Lower leg skin (tissue), 4 donors: ENCODE measurements around the gene PPEF2. TPM values are rescaled to one million over a fixed set of nuclear protein-coding genes. Genes with fewer than 3 reads are reported as not detected.

ENCODE experiments used
- DNase-seq, 2 donors: peaks; one replicate each; pipeline ENCODE4 v3.0.0-alpha.2; 2019; ENCODE audit warnings: low spot score in 2 of 2
- H3K4me3 ChIP-seq: fragments of 200-600 bp; sonication (generic); 2 replicates; pipeline ENCODE4 v1.5.1; 2017; ENCODE audit warnings: mild to moderate bottlenecking, low read depth; ENCODE audit not compliant: poor library complexity, severe bottlenecking
- POLR2A ChIP-seq, 2 donors: fragments of 450-650 bp; IDR thresholded peaks; one replicate each; pipeline ENCODE4 v1.6.1; 2016 to 2017; ENCODE audit warnings: antibody characterized with exemption in 2 of 2, mild to moderate bottlenecking in 1 of 2, moderate library complexity in 1 of 2
- WGBS, 2 donors: methylation state at CpG; one replicate each; pipeline ENCODE4 v1.1.5; 2018; 5-methylcytosine and 5-hydroxymethylcytosine counted together
- intact Hi-C: fragments of 100-400 bp; cut with DNase I; formaldehyde crosslinking; loops from one replicate; pipeline ENCODE4 v1.15.0; 2023; ENCODE audit warnings: low total_unique reads
- total RNA-seq, 4 donors: library from RNA; depleted of rRNA; stranded (reverse); fragments of >200 nt; gene quantifications; one replicate each; pipeline ENCODE4 v1.1.0, GENCODE V29; 2016
- TF ChIP-seq, protein P1 (sequence below), 3 donors: fragments of 450-650 bp; IDR thresholded peaks; one replicate each; pipeline ENCODE4 v1.5.1; 2016; ENCODE audit warnings: antibody characterized with exemption in 3 of 3, mild to moderate bottlenecking in 3 of 3, moderate library complexity in 2 of 3

Gene PPEF2
- total RNA-seq, 4 donors from 2014 or later = 0.04 TPM; not detected in 3

DNA sequence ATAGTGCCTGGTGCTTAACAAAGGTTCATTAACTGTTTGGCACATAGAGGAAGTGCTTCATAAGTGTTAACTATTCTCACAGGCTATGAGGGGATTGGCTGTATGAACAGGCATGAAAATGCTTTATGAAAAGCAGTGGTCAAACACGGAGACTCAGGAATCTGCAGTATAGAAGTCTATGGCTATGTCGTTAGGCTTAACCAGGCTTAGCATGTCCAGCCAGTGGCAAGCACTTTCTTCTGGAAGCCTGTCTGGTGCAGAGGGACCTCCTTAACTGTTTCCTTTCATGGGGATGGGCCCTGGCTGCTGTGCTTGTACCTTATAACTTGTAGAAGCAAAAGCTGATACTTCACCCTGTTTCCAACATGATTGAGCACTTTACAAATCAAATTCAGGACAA, 78.4 kb downstream of the PPEF2 start:
- 61 to 66% methylated on average over 2 of the region's 2 CpGs for WGBS, 2 donors
- no peak for DNase-seq
- intact Hi-C loops = no loop called here
- TF ChIP-seq, protein P1, sequence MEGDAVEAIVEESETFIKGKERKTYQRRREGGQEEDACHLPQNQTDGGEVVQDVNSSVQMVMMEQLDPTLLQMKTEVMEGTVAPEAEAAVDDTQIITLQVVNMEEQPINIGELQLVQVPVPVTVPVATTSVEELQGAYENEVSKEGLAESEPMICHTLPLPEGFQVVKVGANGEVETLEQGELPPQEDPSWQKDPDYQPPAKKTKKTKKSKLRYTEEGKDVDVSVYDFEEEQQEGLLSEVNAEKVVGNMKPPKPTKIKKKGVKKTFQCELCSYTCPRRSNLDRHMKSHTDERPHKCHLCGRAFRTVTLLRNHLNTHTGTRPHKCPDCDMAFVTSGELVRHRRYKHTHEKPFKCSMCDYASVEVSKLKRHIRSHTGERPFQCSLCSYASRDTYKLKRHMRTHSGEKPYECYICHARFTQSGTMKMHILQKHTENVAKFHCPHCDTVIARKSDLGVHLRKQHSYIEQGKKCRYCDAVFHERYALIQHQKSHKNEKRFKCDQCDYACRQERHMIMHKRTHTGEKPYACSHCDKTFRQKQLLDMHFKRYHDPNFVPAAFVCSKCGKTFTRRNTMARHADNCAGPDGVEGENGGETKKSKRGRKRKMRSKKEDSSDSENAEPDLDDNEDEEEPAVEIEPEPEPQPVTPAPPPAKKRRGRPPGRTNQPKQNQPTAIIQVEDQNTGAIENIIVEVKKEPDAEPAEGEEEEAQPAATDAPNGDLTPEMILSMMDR (IDR thresholded peaks at IDR 0.05) = no peak
- TF ChIP-seq POLR2A (IDR thresholded peaks at IDR 0.05) = no peak
- H3K4me3 ChIP-seq = no peak overlapping the region

DNA sequence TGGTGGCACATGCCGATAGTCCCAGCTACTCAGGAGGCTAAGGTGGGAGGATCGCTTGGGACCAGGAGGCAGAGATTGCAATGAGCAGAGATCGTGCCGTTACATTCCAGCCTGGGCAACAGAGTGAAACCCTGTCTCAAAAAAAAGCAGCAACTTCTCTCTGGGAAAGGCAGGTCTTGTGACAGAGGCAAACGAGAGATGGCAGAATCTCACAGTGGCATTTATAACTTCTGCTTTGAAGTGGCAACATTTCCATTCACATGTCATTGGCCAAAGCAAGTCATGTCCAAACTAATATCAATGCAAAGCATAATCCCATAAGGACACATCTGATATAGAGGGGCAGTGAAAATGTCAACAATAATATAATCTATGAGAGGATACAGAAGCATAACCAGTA, 79.8 kb downstream of the PPEF2 start:
- intact Hi-C loops = no loop called here
- no peak overlapping the region for H3K4me3 ChIP-seq
- TF ChIP-seq, protein P1 (IDR thresholded peaks at IDR 0.05) = no peak
- no peak for TF ChIP-seq POLR2A (IDR thresholded peaks at IDR 0.05)
- DNase-seq = no peak
- 79 to 91% methylated on average over 5 of the region's 5 CpGs for WGBS, 2 donors

DNA sequence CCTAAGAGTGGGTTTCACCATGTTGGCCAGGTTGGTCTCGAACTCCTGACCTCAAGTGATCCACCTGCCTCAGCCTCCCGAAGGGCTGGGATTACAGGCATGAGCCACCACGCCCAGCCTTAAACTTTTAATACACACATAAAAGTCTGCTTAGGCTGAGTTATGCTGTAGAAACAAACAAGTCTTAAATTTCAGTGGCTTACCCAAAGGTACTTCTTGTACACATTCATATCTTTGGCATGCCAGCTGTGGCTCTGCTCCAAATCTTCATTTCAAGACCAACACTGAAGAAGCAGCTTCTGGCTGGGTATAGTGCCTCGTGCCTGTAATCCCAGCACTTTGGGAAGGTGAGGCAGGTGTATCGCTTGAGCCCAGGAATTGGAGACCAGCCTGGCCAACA, 80.3 kb downstream of the PPEF2 start:
- TF ChIP-seq POLR2A (IDR thresholded peaks at IDR 0.05) = no peak
- TF ChIP-seq, protein P1 (IDR thresholded peaks at IDR 0.05) = no peak
- no peak overlapping the region for H3K4me3 ChIP-seq
- whole genome bisulfite sequencing, 2 donors = 83 to 91% methylated on average over 5 of the region's 5 CpGs
- DNase-seq = no peak
- intact Hi-C loops = no loop called here

DNA sequence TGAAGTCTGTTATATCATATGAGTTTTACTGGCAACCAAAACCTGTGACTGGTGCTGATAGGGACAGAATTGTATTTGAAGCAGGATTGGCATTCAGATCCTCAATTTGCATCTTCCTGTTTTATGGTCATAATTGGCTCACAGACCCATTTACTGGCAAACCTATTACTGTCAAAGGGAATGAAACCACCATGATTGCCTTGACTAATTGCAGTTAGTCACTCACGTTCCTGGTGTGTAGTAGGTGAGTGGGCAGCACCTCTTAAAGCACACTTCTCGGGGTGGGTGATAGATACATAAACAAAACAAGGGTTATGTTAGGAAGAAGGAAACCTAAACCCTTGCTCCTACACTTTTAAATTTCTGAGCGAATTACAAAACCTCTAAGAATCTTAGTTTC, 81.0 kb downstream of the PPEF2 start:
- TF ChIP-seq, protein P1 (IDR thresholded peaks at IDR 0.05) = no peak
- TF ChIP-seq POLR2A (IDR thresholded peaks at IDR 0.05) = no peak
- no peak for DNase-seq
- intact Hi-C loops = no loop called here
- 88 to 90% methylated on average over 3 of the region's 3 CpGs for WGBS, 2 donors
- H3K4me3 ChIP-seq = no peak overlapping the region

DNA sequence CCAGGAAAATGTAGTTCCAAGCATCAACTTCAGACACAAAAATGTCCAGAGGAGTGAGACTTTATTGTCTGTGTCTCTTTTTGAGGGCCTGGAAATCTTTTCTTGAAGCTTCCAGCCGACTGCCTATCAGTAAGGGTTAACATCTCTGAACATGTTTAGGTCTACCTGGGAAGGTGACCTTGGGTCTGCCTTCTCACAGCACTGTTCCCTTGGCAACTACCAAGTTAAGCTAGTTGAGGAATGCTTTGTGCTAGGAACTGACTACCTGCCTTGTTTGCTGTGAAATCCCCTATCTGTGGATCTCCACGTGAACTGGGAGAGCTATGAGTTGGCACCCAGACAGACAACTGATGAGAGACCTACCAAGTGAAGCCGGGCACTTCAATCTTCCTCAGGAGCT, 81.6 kb downstream of the PPEF2 start:
- intact Hi-C loops = no loop called here
- no peak for DNase-seq
- no peak overlapping the region for H3K4me3 ChIP-seq
- TF ChIP-seq POLR2A (IDR thresholded peaks at IDR 0.05) = no peak
- TF ChIP-seq, protein P1 (IDR thresholded peaks at IDR 0.05) = no peak
- WGBS, 2 donors = 64 to 82% methylated on average over 3 of the region's 3 CpGs

DNA sequence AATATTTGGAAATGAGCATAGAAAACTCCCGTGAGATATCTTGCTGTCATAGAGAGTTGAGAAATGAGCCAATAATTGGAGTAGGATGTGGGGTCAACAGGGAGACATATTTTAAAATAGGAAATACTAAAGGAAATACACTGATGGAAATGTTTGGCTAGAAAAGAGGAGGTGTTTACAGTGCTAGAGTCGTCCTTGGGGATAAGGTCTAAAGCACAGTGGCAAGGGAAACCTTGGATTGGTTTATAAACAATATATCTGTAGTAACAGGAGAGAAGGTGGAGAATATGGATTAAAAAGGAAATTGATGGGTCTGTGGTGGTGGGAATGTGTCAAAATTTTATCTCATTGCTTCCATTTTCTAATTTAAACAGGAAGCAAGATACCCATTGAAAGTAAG, 82.1 kb downstream of the PPEF2 start:
- H3K4me3 ChIP-seq = no peak overlapping the region
- DNase-seq = no peak
- intact Hi-C loops = no loop called here
- TF ChIP-seq, protein P1 (IDR thresholded peaks at IDR 0.05) = no peak
- TF ChIP-seq POLR2A (IDR thresholded peaks at IDR 0.05) = no peak
- 56 to 72% methylated on average over 2 of the region's 2 CpGs for WGBS, 2 donors
